Measurements from ENCODE around the gene C1orf167.

C1orf167 gene

GRCh38 chr1:11817192-11817591, 55.2 kb downstream of the C1orf167 start:
- no peak overlapping the region for H3K9ac ChIP-seq (ENCODE audit: low read length)
- no peaks in the 10 kb centered on the region for H3K9me3 ChIP-seq (ENCODE audit: control insufficient read depth, low read depth, low read length)
- no peak overlapping the region for H3K4me3 ChIP-seq (ENCODE audit: low read length)
- H3K27me3 ChIP-seq (ENCODE audit: control insufficient read depth, insufficient read depth, low read length), result no peaks in the 10 kb centered on the region
- H3K4me1 ChIP-seq (ENCODE audit: control insufficient read depth, low read depth, low read length), result no peaks in the 10 kb centered on the region
- H3K27ac ChIP-seq (ENCODE audit: low read length), result no peak overlapping the region
- peaks cover 69% of the 10 kb centered on the region for H3K36me3 ChIP-seq (ENCODE audit: control insufficient read depth, low read depth, low read length)

GRCh38 chr1:11822091-11822490, 60.1 kb downstream of the C1orf167 start:
- Histone ChIP-seq H3K9me3 (ENCODE audit: control insufficient read depth, low read depth, low read length) (no peaks in the 10 kb centered on the region), H3K36me3 (ENCODE audit: control insufficient read depth, low read depth, low read length) (peaks cover 65% of the 10 kb centered on the region), H3K4me1 (ENCODE audit: control insufficient read depth, low read depth, low read length) (no peaks in the 10 kb centered on the region), H3K27me3 (ENCODE audit: control insufficient read depth, insufficient read depth, low read length) (no peaks in the 10 kb centered on the region), H3K4me3 (ENCODE audit: low read length) (no peak overlapping the region), H3K27ac (ENCODE audit: low read length) (no peak overlapping the region), H3K9ac (ENCODE audit: low read length) (no peak overlapping the region)

GRCh38 chr1:11823366-11824137, 61.6 kb downstream of the C1orf167 start:
- Histone ChIP-seq H3K4me3 (ENCODE audit: low read length) (no peak overlapping the region), H3K27ac (ENCODE audit: low read length) (no peak overlapping the region), H3K9me3 (ENCODE audit: control insufficient read depth, low read depth, low read length) (no peaks in the 10 kb centered on the region), H3K27me3 (ENCODE audit: control insufficient read depth, insufficient read depth, low read length) (no peaks in the 10 kb centered on the region), H3K9ac (ENCODE audit: low read length) (no peak overlapping the region), H3K4me1 (ENCODE audit: control insufficient read depth, low read depth, low read length) (no peaks in the 10 kb centered on the region), H3K36me3 (ENCODE audit: control insufficient read depth, low read depth, low read length) (peaks cover 63% of the 10 kb centered on the region)

- H3K4me3 ChIP-seq (ENCODE audit: low read length), result no peak overlapping the region
- no peak overlapping the region for H3K9ac ChIP-seq (ENCODE audit: low read length)
- H3K36me3 ChIP-seq (ENCODE audit: control insufficient read depth, low read depth, low read length), result peaks cover 63% of the 10 kb centered on the region
- H3K9me3 ChIP-seq (ENCODE audit: control insufficient read depth, low read depth, low read length), result no peaks in the 10 kb centered on the region
- H3K4me1 ChIP-seq (ENCODE audit: control insufficient read depth, low read depth, low read length), result no peaks in the 10 kb centered on the region
- no peak overlapping the region for H3K27ac ChIP-seq (ENCODE audit: low read length)
- no peaks in the 10 kb centered on the region for H3K27me3 ChIP-seq (ENCODE audit: control insufficient read depth, insufficient read depth, low read length)
Measured at GRCh38 chr1:11825131-11825530, 63.1 kb downstream of the C1orf167 start.

- no peaks in the 10 kb centered on the region for H3K27me3 ChIP-seq (ENCODE audit: control insufficient read depth, insufficient read depth, low read length)
- H3K4me1 ChIP-seq (ENCODE audit: control insufficient read depth, low read depth, low read length), result no peaks in the 10 kb centered on the region
- no peaks in the 10 kb centered on the region for H3K9me3 ChIP-seq (ENCODE audit: control insufficient read depth, low read depth, low read length)
- no peak overlapping the region for H3K27ac ChIP-seq (ENCODE audit: low read length)
- peaks cover 65% of the 10 kb centered on the region for H3K36me3 ChIP-seq (ENCODE audit: control insufficient read depth, low read depth, low read length)
- no peak overlapping the region for H3K9ac ChIP-seq (ENCODE audit: low read length)
- H3K4me3 ChIP-seq (ENCODE audit: low read length), result no peak overlapping the region
Measured at GRCh38 chr1:11826946-11827345, 65.0 kb downstream of the C1orf167 start.

GRCh38 chr1:11828511-11828910, 66.5 kb downstream of the C1orf167 start:
- H3K9ac ChIP-seq (ENCODE audit: low read length), result no peak overlapping the region
- H3K36me3 ChIP-seq (ENCODE audit: control insufficient read depth, low read depth, low read length), result peaks cover 80% of the 10 kb centered on the region

GRCh38 chr1:11831945-11832725, 70.1 kb downstream of the C1orf167 start:
- no peaks in the 10 kb centered on the region for H3K4me1 ChIP-seq (ENCODE audit: control insufficient read depth, low read depth, low read length)
- no peak overlapping the region for H3K4me3 ChIP-seq (ENCODE audit: low read length)
- no peak overlapping the region for H3K9ac ChIP-seq (ENCODE audit: low read length)
- no peaks in the 10 kb centered on the region for H3K9me3 ChIP-seq (ENCODE audit: control insufficient read depth, low read depth, low read length)
- no peaks in the 10 kb centered on the region for H3K27me3 ChIP-seq (ENCODE audit: control insufficient read depth, insufficient read depth, low read length)
- H3K27ac ChIP-seq (ENCODE audit: low read length), result no peak overlapping the region
- peaks cover 89% of the 10 kb centered on the region for H3K36me3 ChIP-seq (ENCODE audit: control insufficient read depth, low read depth, low read length)

More at GRCh38 chr1:11828511-11828910, 66.5 kb downstream of the C1orf167 start:
- Histone ChIP-seq H3K27ac (ENCODE audit: low read length) (no peak overlapping the region), H3K4me1 (ENCODE audit: control insufficient read depth, low read depth, low read length) (no peaks in the 10 kb centered on the region), H3K27me3 (ENCODE audit: control insufficient read depth, insufficient read depth, low read length) (no peaks in the 10 kb centered on the region), H3K4me3 (ENCODE audit: low read length) (no peak overlapping the region), H3K9me3 (ENCODE audit: control insufficient read depth, low read depth, low read length) (no peaks in the 10 kb centered on the region)

GRCh38 chr1:11833497-11833896, 71.5 kb downstream of the C1orf167 start:
- no peaks in the 10 kb centered on the region for H3K27me3 ChIP-seq (ENCODE audit: control insufficient read depth, insufficient read depth, low read length)
- peaks cover 91% of the 10 kb centered on the region for H3K36me3 ChIP-seq (ENCODE audit: control insufficient read depth, low read depth, low read length)
- no peak overlapping the region for H3K9ac ChIP-seq (ENCODE audit: low read length)
- no peak overlapping the region for H3K27ac ChIP-seq (ENCODE audit: low read length)
- H3K4me1 ChIP-seq (ENCODE audit: control insufficient read depth, low read depth, low read length), result no peaks in the 10 kb centered on the region
- H3K4me3 ChIP-seq (ENCODE audit: low read length), result no peak overlapping the region
- H3K9me3 ChIP-seq (ENCODE audit: control insufficient read depth, low read depth, low read length), result no peaks in the 10 kb centered on the region

GRCh38 chr1:11833900-11834299, 71.9 kb downstream of the C1orf167 start:
- no peak overlapping the region for H3K4me3 ChIP-seq (ENCODE audit: low read length)
- peaks cover 87% of the 10 kb centered on the region for H3K36me3 ChIP-seq (ENCODE audit: control insufficient read depth, low read depth, low read length)
- no peak overlapping the region for H3K9ac ChIP-seq (ENCODE audit: low read length)
- no peaks in the 10 kb centered on the region for H3K9me3 ChIP-seq (ENCODE audit: control insufficient read depth, low read depth, low read length)
- no peaks in the 10 kb centered on the region for H3K4me1 ChIP-seq (ENCODE audit: control insufficient read depth, low read depth, low read length)
- H3K27ac ChIP-seq (ENCODE audit: low read length), result no peak overlapping the region
- H3K27me3 ChIP-seq (ENCODE audit: control insufficient read depth, insufficient read depth, low read length), result no peaks in the 10 kb centered on the region

GRCh38 chr1:11835441-11836225, 73.6 kb downstream of the C1orf167 start:
- no peaks in the 10 kb centered on the region for H3K27me3 ChIP-seq (ENCODE audit: control insufficient read depth, insufficient read depth, low read length)
- no peaks in the 10 kb centered on the region for H3K4me1 ChIP-seq (ENCODE audit: control insufficient read depth, low read depth, low read length)
- no peak overlapping the region for H3K9ac ChIP-seq (ENCODE audit: low read length)
- no peaks in the 10 kb centered on the region for H3K9me3 ChIP-seq (ENCODE audit: control insufficient read depth, low read depth, low read length)
- H3K4me3 ChIP-seq (ENCODE audit: low read length), result no peak overlapping the region
- H3K27ac ChIP-seq (ENCODE audit: low read length), result no peak overlapping the region
- peaks cover 90% of the 10 kb centered on the region for H3K36me3 ChIP-seq (ENCODE audit: control insufficient read depth, low read depth, low read length)

GRCh38 chr1:11836955-11837766, 75.2 kb downstream of the C1orf167 start:
- H3K4me1 ChIP-seq (ENCODE audit: control insufficient read depth, low read depth, low read length), result no peaks in the 10 kb centered on the region
- no peaks in the 10 kb centered on the region for H3K27me3 ChIP-seq (ENCODE audit: control insufficient read depth, insufficient read depth, low read length)
- H3K36me3 ChIP-seq (ENCODE audit: control insufficient read depth, low read depth, low read length), result peaks cover 96% of the 10 kb centered on the region
- H3K9ac ChIP-seq (ENCODE audit: low read length), result no peak overlapping the region
- no peak overlapping the region for H3K4me3 ChIP-seq (ENCODE audit: low read length)
- H3K27ac ChIP-seq (ENCODE audit: low read length), result no peak overlapping the region
- no peaks in the 10 kb centered on the region for H3K9me3 ChIP-seq (ENCODE audit: control insufficient read depth, low read depth, low read length)

Data from iPS-18a (cell line).